Astrocyte (in vitro differentiated cells and primary cell): ENCODE data around the gene RTEL1. TPM values are rescaled to one million over a fixed set of nuclear protein-coding genes. Genes with fewer than 3 reads are reported as not detected.

Experiments used
- DNase-seq: peaks from one replicate; pipeline ENCODE4 v3.0.0-alpha.2; 2010; ENCODE audit warnings: low read depth
- FAIRE-seq: peaks from 2 replicates; lab custom pipeline; 2011; peaks lifted over from hg19 to GRCh38; lab: Jason Lieb, UNC
- H2AFZ ChIP-seq: 2 replicates; pipeline ENCODE4 v1.6.0; 2012; ENCODE audit warnings: low read depth, low read length, inconsistent platforms
- H3K27ac ChIP-seq: 2 replicates; pipeline ENCODE4 v1.5.1; 2011; ENCODE audit warnings: low read depth, low read length, inconsistent platforms
- H3K27me3 ChIP-seq: 2 replicates; pipeline ENCODE4 v1.6.0; 2011; ENCODE audit warnings: low read length, inconsistent platforms; ENCODE audit not compliant: insufficient read depth
- H3K36me3 ChIP-seq: 2 replicates; pipeline ENCODE4 v1.5.1; 2011; ENCODE audit warnings: low read length, inconsistent platforms; ENCODE audit not compliant: insufficient read depth
- H3K4me1 ChIP-seq: 2 replicates; pipeline ENCODE4 v1.5.1; 2011; ENCODE audit warnings: low read length, inconsistent platforms; ENCODE audit not compliant: insufficient read depth
- H3K4me2 ChIP-seq: 2 replicates; pipeline ENCODE4 v1.6.0; 2012; ENCODE audit warnings: low read length, inconsistent platforms
- H3K4me3 ChIP-seq: 2 replicates; pipeline ENCODE4 v1.5.1; 2011; ENCODE audit warnings: low read depth, mild to moderate bottlenecking, low read length, inconsistent platforms; ENCODE audit not compliant: insufficient read depth
- H3K79me2 ChIP-seq: 2 replicates; pipeline ENCODE4 v1.6.0; 2012; ENCODE audit warnings: mild to moderate bottlenecking, low read length, inconsistent platforms; ENCODE audit not compliant: insufficient read depth
- H3K9ac ChIP-seq: 2 replicates; pipeline ENCODE4 v1.6.0; 2012; ENCODE audit warnings: mild to moderate bottlenecking, low read length, inconsistent platforms
- H3K9me3 ChIP-seq: 2 replicates; pipeline ENCODE4 v1.5.1; 2012; ENCODE audit warnings: low read depth, mild to moderate bottlenecking, low read length, inconsistent platforms; ENCODE audit not compliant: insufficient read depth
- H4K20me1 ChIP-seq: 2 replicates; pipeline ENCODE4 v1.6.0; 2012; ENCODE audit warnings: low read length, inconsistent platforms; ENCODE audit not compliant: insufficient read depth
- H3K27ac Mint-ChIP-seq: one replicate; pipeline ENCODE4 v1.8.0; 2021; ENCODE audit warnings: mild to moderate bottlenecking, mixed read lengths; ENCODE audit not compliant: unreplicated experiment
- H3K27me3 Mint-ChIP-seq: one replicate; pipeline ENCODE4 v1.8.0; 2021; ENCODE audit warnings: low read depth, mixed read lengths; ENCODE audit not compliant: unreplicated experiment
- H3K36me3 Mint-ChIP-seq: one replicate; pipeline ENCODE4 v1.8.0; 2021; ENCODE audit warnings: low read depth, mixed read lengths; ENCODE audit not compliant: unreplicated experiment
- H3K4me1 Mint-ChIP-seq: one replicate; pipeline ENCODE4 v1.8.0; 2021; ENCODE audit warnings: low read depth, mixed read lengths; ENCODE audit not compliant: unreplicated experiment
- H3K4me3 Mint-ChIP-seq: one replicate; pipeline ENCODE4 v1.8.0; 2021; ENCODE audit warnings: mild to moderate bottlenecking, moderate library complexity, mixed read lengths; ENCODE audit not compliant: unreplicated experiment
- H3K9me3 Mint-ChIP-seq: one replicate; pipeline ENCODE4 v1.8.0; 2021; ENCODE audit warnings: mild to moderate bottlenecking, mixed read lengths; ENCODE audit not compliant: unreplicated experiment
- CTCF ChIP-seq: IDR thresholded peaks from 2 replicates; pipeline ENCODE4 v1.5.1; 2011; ENCODE audit warnings: low read depth, mild to moderate bottlenecking, inconsistent platforms, low read length, moderate library complexity; ENCODE audit not compliant: insufficient read depth
- EZH2 ChIP-seq: IDR thresholded peaks from 2 replicates; pipeline ENCODE4 v1.6.1; 2012; ENCODE audit warnings: mild to moderate bottlenecking, low read length, inconsistent platforms; ENCODE audit not compliant: insufficient read depth
- total RNA-seq: library from RNA; stranded (reverse); gene quantifications from 2 replicates; pipeline ENCODE4 v1.2.1, GENCODE V29; 2021

The RTEL1 gene
- total RNA-seq, 1 donor from 2014 or later: 15.5 TPM

- peaks cover 11% of the 10 kb centered on the region for H3K36me3 Mint-ChIP-seq
- no peaks in the 10 kb centered on the region for H3K27me3 Mint-ChIP-seq
- no peak overlapping the region for H3K9ac ChIP-seq
- H4K20me1 ChIP-seq: peaks cover 12% of the 10 kb centered on the region
- no peak overlapping the region for H2AFZ ChIP-seq
- no peak overlapping the region for H3K4me3 Mint-ChIP-seq
- H3K4me1 ChIP-seq: peaks cover 15% of the 10 kb centered on the region
- no peak overlapping the region for H3K27ac Mint-ChIP-seq
- H3K27ac ChIP-seq: no peak overlapping the region
- H3K9me3 Mint-ChIP-seq: peaks cover 3% of the 10 kb centered on the region
- H3K79me2 ChIP-seq: peaks cover 51% of the 10 kb centered on the region
- no peaks in the 10 kb centered on the region for H3K9me3 ChIP-seq
- peaks cover 5% of the 10 kb centered on the region for H3K4me1 Mint-ChIP-seq
- H3K4me2 ChIP-seq: no peak overlapping the region
- H3K27me3 ChIP-seq: no peaks in the 10 kb centered on the region
- peaks cover 6% of the 10 kb centered on the region for H3K36me3 ChIP-seq
- FAIRE-seq (no peak), DNase-seq (no peak)
- H3K4me3 ChIP-seq: no peak overlapping the region
- TF ChIP-seq CTCF (no peak), EZH2 (no peak)
These were observed 4.7 kb downstream of the RTEL1 start for GRCh38 chr20:63662813-63663189.

GRCh38 chr20:63663332-63664066, 5.4 kb downstream of the RTEL1 start:
- H3K9me3 ChIP-seq: no peaks in the 10 kb centered on the region
- no peak for FAIRE-seq
- peaks cover 12% of the 10 kb centered on the region for H3K4me1 ChIP-seq
- H3K36me3 ChIP-seq: peaks cover 10% of the 10 kb centered on the region
- peaks cover 51% of the 10 kb centered on the region for H3K79me2 ChIP-seq
- peaks cover 12% of the 10 kb centered on the region for H4K20me1 ChIP-seq
- no peak for TF ChIP-seq CTCF
- no peak for TF ChIP-seq EZH2
- H3K27ac ChIP-seq: no peak overlapping the region
- no peaks in the 10 kb centered on the region for H3K9me3 Mint-ChIP-seq
- H3K4me3 Mint-ChIP-seq: no peak overlapping the region
- no peaks in the 10 kb centered on the region for H3K27me3 ChIP-seq
- no peak overlapping the region for H2AFZ ChIP-seq
- H3K27ac Mint-ChIP-seq: no peak overlapping the region
- H3K27me3 Mint-ChIP-seq: no peaks in the 10 kb centered on the region
- no peak for DNase-seq
- H3K36me3 Mint-ChIP-seq: peaks cover 12% of the 10 kb centered on the region
- no peak overlapping the region for H3K4me2 ChIP-seq
- H3K4me3 ChIP-seq: no peak overlapping the region
- no peak overlapping the region for H3K9ac ChIP-seq
- peaks cover 3% of the 10 kb centered on the region for H3K4me1 Mint-ChIP-seq

- H3K9me3 ChIP-seq: no peaks in the 10 kb centered on the region
- H3K4me3 ChIP-seq: no peak overlapping the region
- FAIRE-seq: no peak
- H4K20me1 ChIP-seq: peaks cover 8% of the 10 kb centered on the region
- TF ChIP-seq CTCF (no peak), EZH2 (no peak)
- H3K27me3 ChIP-seq: no peaks in the 10 kb centered on the region
- Mint-ChIP-seq H3K9me3 (no peaks in the 10 kb centered on the region), H3K27ac (no peak overlapping the region), H3K4me3 (no peak overlapping the region), H3K36me3 (peaks cover 18% of the 10 kb centered on the region), H3K4me1 (peaks cover 3% of the 10 kb centered on the region), H3K27me3 (no peaks in the 10 kb centered on the region)
- DNase-seq: no peak
- H3K79me2 ChIP-seq: peaks cover 43% of the 10 kb centered on the region
- no peak overlapping the region for H2AFZ ChIP-seq
- peaks cover 15% of the 10 kb centered on the region for H3K36me3 ChIP-seq
- no peak overlapping the region for H3K4me2 ChIP-seq
- no peak overlapping the region for H3K27ac ChIP-seq
- peaks cover 4% of the 10 kb centered on the region for H3K4me1 ChIP-seq
- no peak overlapping the region for H3K9ac ChIP-seq
These were observed 6.2 kb downstream of the RTEL1 start for GRCh38 chr20:63664143-63664851.
